Measurements from ENCODE around the gene GRID1.

GRID1 gene

DNA sequence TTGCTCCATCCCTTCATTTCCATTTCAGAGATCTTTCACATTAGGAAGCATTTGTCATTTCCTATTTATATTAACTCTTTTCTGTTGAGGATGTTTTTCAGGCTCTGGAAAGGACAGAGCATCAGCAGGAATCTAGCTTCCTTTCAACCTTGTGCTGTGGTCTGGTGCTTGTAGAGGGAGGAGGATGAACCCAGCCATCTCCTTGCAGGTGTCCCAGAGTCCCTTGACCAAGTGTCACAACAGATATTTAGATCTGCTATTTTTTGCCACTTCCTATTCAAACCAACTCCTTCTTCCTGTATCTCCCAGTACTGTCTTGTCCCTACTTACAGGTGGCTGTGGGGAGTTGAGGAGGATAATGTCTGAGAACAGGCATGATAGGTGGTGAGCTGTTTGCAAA, 742.8 kb downstream of the GRID1 start:
- no peak overlapping the region for H3K27ac ChIP-seq
- no peak overlapping the region for H3K4me3 ChIP-seq

DNA sequence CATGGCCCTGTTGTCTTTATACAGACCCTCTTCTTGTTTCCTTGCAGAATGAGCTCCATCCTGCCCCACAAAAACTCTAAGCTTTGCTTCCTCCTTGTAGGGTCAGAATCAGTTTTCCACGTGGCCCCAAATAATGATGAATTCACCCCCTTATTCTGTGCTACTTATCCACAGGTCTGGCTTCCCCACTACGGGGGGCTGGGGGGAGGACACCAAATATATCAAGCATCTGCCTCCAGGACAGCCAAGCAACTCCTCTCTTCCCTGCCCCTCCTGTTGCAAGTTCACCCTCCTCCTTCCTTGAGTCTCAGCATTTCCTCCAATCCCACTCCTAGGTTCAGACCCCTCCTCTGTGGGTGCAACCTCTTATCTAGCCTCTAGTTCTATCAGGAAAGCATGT, 743.3 kb downstream of the GRID1 start:
- H3K27ac ChIP-seq = no peak overlapping the region
- H3K4me3 ChIP-seq = no peak overlapping the region

DNA sequence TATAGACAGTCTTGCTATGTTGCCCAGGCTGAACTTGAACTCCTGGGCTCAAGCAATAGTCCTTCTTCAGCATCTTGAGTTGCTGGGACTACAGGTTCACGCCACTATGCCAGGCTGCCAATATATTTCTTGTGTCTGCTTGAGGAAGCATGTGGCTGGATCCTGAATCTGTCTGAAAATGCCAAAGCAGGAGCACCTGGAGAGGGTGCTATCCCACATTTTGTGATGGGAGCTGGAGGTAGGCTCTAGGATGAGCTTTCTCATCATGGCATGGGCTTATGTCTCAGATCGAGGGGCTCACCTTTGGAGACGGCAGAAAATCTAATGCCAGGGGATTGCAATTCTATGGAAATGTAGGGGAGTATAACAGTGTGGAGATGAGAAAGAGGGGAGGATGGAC, 744.2 kb downstream of the GRID1 start:
- H3K27ac ChIP-seq = no peak overlapping the region
- no peak overlapping the region for H3K4me3 ChIP-seq

DNA sequence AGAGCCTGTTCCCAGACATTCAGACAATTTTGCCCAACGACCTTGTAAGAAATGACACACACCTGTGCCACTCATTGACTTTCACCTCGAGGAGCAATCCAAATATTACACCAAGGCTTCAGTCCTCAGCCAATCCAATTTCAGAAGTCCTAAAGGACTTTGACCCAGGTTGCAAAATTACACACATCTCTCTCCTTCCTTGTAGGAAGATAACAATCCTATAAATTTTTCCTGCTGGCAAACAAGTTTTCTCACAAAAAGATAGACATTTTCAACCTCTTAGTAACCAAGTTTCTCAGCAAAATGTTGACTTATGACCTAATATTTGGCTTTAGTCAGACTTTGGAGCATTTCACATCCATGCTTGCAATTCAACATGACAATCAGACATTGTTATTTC, 745.0 kb downstream of the GRID1 start:
- Histone ChIP-seq H3K4me3 (no peak overlapping the region), H3K27ac (no peak overlapping the region)

DNA sequence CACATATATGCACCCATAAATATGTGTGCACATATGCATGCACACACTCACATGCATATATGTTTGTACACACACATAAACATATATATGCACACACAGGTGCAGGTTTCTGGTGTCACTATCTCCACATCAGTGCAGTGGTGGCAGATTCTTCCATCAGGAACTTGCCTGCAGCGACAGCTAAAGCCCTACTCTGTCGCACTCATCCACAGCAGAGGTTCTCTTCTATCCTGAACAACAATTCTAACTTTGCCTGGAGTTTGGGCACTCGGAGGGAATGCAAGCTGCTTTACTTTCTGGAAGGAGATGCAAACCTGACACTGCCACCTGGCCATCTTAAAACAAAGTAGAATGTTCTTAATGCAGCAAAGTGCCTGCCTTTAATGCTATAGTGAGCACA, 745.8 kb downstream of the GRID1 start:
- H3K27ac ChIP-seq = no peak overlapping the region
- no peak overlapping the region for H3K4me3 ChIP-seq

DNA sequence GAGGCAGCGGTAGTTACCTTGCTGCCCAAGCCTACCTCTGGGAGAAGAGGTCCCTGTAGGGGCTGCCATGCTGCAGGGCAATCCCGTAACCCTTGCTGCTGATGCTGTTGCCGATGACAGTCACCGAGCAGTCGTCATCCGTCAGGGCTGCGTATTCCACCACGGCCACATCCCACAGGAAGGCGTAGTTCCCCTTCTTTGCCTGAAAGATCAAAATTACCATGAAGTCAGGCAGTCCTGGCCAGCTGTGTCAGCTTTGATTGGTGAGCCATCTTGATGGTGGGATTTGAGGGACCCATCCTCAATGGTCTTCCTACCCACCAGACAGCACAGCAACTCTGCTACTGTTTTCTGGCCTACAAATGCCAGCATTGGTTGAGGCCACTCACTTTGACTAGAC, 746.8 kb downstream of the GRID1 start:
- no peak overlapping the region for H3K4me3 ChIP-seq
- H3K27ac ChIP-seq = no peak overlapping the region

DNA sequence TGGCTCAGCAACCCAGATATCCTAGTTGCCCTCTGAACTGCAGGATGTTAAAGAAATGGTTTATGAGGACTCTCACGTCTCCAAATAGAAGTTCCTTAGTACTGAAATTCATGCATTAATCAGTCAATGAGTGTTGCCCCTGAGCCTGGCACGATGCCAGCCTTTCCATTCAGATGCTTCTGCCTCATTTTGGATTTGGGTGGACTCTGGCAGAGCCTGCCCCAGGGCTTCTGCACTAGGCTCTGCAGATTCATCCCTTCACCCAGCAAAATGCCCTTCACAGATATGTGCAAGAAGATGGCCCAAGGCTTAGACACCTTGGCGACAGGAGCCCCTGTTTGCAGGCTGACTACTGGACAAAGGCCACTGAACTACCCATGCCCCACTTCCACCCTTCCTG, 747.8 kb downstream of the GRID1 start:
- Histone ChIP-seq H3K4me3 (no peak overlapping the region), H3K27ac (no peak overlapping the region)

DNA sequence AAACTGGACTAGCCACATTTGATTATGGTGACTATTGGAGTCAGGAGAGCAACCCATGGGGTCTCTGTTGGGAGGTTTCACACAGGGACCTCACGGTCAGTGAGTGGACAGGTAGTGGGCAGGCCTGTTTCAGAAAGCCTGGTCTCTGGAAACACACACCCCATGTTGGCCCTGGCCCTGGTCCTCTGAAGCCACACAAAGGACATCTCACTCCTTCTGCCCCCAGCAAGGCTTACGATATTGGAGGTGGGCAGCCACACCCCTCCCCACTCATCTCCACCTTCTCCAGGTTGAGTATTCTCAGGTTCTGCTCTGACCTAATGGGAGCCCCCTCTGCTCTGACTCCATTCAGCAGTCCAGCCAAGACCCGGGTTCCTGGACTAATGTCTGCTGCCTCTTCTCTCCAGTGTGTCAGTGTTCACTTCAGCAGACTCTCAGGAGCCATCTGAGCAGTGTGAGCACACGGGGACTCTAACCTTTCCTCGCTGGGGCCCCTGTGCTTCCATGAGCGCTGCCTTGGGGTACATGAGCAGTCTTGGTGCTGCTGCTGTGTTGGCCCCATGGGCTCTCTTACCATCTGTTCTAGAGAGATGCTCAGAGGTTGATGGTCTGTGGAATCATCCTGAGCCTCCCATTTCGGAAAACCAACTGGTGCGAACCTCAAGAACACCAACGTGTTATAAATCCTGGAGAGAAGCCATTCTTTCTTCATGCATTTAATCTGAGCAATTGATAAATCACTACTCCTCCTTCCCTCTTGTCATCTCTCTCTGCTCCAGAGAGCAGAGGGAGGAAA, 748.6 kb downstream of the GRID1 start:
- Histone ChIP-seq H3K27ac (no peak overlapping the region), H3K4me3 (no peak overlapping the region)

DNA sequence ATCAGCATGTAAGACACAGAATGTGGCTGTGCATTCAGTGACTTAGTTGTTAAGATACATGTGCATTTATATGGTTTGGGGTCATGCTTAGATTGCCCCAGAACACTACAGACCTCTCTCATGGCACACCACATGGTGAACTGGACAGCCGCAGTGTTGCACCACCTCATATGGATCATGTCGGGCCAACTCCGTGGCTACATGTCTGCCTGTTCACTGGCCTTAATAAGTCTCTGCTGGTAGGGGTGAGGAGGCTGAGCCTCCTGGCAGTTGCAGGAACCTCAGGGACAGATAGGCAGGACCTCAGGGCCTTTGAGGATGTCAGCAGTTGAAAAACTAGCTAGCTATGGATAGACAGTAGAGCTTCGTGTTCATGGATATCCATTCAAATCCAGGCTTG, 751.0 kb downstream of the GRID1 start:
- Histone ChIP-seq H3K4me3 (no peak overlapping the region), H3K27ac (no peak overlapping the region)

DNA sequence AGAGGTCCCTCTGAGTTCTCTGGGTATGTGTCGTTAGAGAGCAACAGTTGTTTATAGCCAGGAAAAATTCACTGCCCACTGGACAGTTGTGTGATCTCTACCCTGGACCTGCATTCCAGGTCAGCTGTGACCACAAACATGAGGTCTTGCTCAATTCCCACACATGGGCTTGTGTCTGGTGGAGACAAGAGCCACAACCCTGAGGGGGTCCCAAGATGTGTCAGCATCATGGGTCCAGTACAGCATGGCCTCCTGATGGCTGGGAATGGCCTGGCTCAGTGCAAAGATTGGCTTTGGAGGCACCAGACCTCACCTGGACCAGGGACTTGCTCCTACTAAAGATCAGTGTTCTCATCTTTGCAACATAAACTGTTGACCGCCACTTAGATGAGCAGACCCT, 751.6 kb downstream of the GRID1 start:
- no peak overlapping the region for H3K27ac ChIP-seq

DNA sequence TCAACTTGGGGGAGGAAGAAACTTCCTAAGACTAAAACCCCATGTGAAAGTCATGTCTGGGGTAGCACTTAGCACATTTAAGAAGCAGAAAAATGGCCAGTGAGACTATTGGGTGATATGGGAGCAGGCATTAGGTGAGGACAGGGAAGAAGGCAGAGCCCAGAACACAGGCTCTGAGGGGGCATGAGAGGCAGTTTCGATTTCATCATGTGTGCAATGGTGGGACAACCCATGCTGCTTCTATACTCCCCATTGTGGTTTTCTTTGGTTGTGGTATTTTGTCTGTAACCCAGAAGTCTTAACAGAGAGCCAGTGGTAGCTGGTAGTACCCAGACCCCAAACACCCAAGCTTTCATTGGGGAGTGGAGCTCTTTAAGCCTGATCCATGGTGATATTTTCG, 752.0 kb downstream of the GRID1 start:
- Histone ChIP-seq H3K4me3 (no peak overlapping the region), H3K27ac (no peak overlapping the region)

More for the DNA sequence above, 751.6 kb downstream of the GRID1 start:
- H3K4me3 ChIP-seq = no peak overlapping the region

DNA sequence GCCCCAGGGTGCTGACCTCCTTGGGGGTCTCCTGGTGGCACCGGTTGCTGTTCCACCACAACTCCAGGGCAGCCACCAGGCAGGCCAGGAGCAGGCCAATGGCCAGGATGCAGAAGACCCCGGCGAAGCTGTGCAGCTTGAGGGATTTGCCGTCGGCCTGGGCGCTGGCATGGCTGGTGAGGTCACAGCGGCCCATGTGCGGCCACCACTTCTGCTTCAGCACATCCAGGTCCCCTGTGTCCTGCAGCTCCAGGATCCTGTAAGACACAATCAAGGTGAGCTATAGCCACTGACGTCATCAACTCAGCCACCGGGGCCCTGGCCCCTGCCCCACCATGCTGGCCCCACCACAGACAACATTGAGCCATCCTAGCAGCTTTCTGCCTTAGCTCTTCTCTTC, 753.2 kb downstream of the GRID1 start:
- H3K4me3 ChIP-seq = no peak overlapping the region

DNA sequence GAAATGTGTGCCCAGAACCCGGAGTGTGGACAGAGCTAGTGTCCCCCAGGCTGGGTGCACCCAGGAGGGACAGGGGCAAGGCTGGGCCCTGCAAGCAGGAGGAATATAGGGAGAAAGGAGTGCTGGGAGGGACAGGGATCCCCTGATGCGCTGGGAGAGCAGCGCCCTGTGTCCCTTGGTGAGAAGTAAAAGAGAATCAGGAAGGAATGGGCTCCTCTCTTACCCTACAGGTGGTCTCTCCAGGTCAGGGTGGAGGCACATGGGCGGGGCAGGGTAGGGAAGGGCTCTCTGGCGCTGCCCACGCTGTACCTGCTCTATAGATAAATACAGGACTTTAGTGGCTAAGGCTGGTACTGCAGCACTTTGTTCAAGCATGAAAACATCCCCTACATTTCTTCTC, 753.8 kb downstream of the GRID1 start:
- Histone ChIP-seq H3K27ac (peak overlapping the region in 1 of 21 experiments; percentile 50), H3K4me3 (no peak overlapping the region)

More for the DNA sequence above, 753.2 kb downstream of the GRID1 start:
- no peak overlapping the region for H3K27ac ChIP-seq

DNA sequence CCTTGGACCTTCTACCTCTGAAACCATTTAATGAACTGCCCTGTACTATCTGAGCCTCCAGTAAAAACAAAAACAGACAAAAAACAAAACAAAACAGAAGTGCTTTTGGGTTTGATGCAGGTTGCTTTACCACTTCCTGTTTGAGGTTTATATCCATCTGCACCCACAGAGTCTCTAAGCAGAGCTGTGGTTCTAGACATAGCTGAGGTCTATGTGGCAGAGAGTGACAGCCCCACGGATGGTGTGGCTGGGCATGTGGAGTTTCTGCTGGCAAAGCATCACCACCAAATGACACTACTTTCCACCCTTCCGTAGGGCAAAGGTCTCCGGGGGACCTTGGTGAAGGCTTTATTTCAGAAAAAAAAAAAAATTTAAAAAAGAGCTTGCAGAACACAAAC, 754.2 kb downstream of the GRID1 start:
- Histone ChIP-seq H3K27ac (peak overlapping the region in 1 of 21 experiments; percentile 50), H3K4me3 (no peak overlapping the region)

DNA sequence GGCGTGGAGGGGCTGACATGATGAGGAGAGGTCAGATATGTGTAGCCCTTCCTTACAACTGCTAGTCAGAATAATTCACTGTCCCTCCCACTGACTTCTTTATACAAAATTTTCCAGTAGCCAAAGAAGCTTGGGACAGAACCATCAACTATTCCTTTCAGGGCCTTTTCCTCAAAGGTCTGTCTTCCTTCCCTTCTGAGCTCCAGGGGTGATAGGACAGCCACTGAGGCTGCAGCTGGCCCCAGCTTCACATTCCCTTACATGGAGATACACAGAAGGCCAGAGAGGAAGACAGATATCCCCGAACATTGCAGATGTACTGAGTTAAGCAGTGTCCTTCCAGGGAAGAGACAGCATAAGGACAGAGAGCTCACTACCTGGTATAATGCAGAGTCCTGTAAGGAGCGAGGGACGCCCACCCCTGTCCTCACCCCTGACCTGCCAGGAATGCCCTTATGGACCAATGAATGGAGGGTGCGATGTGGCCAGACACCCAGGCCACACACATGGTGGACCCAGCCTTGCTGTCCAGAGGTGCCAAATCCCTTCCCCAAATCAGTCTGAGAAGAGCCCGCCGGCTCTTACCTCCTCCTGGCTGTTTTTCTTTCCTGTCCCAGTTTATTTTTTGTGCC, 754.7 kb downstream of the GRID1 start:
- Histone ChIP-seq H3K27ac (no peak overlapping the region), H3K4me3 (no peak overlapping the region)

DNA sequence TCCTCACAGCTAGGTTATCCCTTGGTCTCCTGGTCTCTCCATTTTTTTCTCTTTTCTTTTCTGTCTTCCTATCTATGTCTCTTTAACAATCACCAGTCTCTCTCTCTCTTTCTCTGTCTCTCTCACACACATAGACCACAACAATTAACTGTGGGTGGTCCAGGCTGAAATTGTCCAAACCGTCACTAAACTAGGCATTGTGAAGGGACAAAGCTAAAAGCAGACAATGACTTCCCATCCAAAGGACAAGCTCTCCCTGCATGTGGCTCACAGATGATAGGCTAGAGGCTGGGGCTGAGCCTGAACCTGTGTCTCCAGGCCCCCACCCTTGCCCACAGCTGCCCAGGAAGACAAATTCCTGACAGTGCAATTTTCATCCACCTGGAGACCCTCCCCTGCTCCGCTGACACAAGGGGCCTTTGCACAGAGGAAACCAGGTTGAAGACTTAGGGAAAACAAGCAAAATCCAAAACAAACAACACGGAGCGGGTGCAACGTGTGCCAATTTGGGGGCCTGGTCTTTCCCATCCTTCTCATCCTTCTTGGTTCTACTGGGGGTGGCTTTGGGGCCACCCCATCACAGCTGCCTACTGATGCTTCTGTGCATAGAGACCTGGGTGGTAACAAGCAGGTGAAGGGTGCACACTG, 755.4 kb downstream of the GRID1 start:
- H3K27ac ChIP-seq = no peak overlapping the region
- H3K4me3 ChIP-seq = no peak overlapping the region

DNA sequence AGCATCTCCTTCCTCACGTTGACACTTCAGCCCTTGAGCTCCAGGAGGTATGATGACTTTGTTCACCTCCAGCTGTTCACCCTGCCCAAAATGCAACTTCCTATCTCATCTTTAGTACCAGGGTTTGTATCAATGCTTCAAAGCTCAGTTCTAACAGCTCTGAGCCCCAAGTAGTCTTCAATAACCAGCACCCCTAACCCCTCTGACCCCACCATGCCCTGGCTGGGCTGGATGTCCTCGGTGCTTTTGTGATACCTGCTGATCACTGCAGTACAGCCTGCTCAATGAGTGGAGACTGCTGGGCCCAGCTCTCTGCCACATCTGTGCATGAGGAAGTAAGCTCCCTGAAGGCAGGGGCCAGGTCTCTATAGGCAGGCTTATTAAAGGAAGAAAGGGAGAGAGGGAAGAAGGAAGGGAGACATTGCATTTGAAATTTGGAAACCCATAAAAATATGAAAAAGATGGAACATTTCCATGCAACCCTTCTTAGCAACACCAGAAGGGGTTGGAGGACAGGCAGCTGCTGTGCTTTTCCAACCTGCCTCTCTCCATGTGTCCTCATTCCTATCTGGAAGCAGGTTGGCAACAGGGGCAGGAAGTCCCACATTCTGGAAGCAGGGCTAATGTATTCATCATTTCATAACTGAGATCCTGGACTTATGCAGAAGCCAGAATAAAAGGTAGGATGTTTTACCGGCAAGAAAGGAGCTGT, 756.1 kb downstream of the GRID1 start:
- Histone ChIP-seq H3K27ac (no peak overlapping the region), H3K4me3 (no peak overlapping the region)

DNA sequence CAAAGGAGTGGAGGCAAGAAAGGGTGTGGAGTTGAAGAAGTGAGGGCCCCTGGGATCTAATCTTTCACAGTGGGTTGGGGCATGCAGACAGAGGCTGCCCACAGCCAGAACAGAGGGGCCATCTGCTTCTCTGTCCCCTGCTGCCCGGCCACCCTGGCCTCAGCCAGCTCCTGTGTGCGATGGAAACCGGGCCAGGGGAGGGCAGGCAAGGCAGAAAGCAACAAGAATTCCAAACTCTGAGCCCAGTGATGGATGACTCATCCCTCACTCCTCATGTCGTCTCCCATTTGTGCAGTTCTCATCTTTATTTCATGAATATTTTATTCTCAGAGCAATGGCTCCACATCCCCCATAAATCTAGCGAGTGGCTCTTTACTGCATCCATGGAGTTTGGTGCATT, 757.1 kb downstream of the GRID1 start:
- Histone ChIP-seq H3K27ac (no peak overlapping the region), H3K4me3 (no peak overlapping the region)

DNA sequence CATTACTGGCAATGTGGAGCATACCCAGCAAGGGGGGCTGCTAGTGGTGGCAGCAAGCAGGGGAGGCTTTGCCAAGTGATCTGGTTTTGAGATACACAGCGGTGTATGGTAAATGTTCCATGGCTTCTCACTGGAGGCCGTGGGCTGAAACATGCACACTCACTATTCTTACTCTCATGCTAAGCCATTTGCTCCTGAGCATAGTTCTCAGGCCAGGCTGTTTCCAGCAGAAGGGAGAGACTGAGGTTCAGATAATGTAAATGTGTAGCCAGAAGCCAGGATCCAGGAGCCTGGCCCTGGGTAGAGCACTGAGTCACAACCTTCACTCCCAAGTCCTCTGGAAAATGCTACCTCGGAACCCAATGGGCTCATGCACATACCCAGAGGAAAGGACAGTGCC, 757.9 kb downstream of the GRID1 start:
- H3K4me3 ChIP-seq = no peak overlapping the region

DNA sequence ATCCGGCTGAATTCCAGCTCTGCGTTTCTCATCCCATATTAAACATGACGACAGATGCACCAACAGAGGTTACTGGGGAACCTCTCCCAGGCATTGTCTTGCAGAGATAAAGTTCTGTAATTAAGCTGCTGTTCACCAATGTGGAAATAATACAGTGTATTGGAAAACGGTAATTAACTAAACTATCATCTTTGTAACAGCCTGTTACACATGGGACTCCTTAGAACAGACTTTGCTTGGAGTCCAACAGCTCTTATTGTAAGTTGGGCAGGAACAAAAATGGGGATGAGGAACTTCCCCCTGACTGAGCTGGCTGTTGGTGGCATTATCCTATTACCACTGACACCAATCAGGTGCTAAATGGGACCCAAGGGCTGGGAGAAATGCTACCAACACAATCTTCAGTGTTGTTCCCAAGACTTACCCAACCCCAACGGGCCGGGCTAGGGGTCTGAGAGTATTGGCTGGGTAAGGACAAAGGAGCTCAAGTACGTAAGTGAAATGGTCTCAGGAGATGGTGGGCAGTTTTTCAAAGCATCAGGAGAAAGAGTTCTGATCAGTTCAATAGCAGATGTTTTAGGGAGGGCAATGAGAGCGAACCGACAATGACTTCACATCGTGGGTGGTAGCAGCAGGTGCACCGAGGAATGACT, 759.4 kb downstream of the GRID1 start:
- Histone ChIP-seq H3K4me3 (no peak overlapping the region), H3K27ac (no peak overlapping the region)

More for the DNA sequence above, 757.9 kb downstream of the GRID1 start:
- H3K27ac ChIP-seq = no peak overlapping the region
